Aorta (tissue), 5 donors: ENCODE results near the gene FKBP5. TPM values are rescaled to one million over a fixed set of nuclear protein-coding genes. Genes with fewer than 3 reads are reported as not detected.
A peak's percentile ranks its signal among the peaks of the same experiment; 100 is the strongest.

Experiments used
- ATAC-seq: fragments of 200-7000 bp; cut with Tn5 transposase; one replicate; pipeline ENCODE4 v1.9.1; 2022; ENCODE audit warnings: moderate library complexity; ENCODE audit not compliant: low FRiP score
- DNase-seq, 2 donors: peaks; one replicate each; pipeline ENCODE4 v3.0.0-alpha.2; 2020
- H3K27ac ChIP-seq, 2 donors: one replicate each; pipeline ENCODE4 v1.5.1; 2013; ENCODE audit warnings: low read length in 2 of 2, mild to moderate bottlenecking in 2 of 2, moderate library complexity in 2 of 2, control low read depth in 1 of 2, inconsistent platforms in 1 of 2, low read depth in 1 of 2
- H3K27me3 ChIP-seq, 2 donors: one replicate each; pipeline ENCODE4 v1.6.1; 2013; ENCODE audit warnings: control low read depth in 1 of 2, low read length in 1 of 2, mild to moderate bottlenecking in 1 of 2, moderate library complexity in 1 of 2; ENCODE audit not compliant: insufficient read depth in 2 of 2, control insufficient read depth in 1 of 2
- H3K36me3 ChIP-seq, 2 donors: one replicate each; pipeline ENCODE4 v1.6.1; 2013; ENCODE audit warnings: control low read depth in 1 of 2, low read length in 1 of 2, mild to moderate bottlenecking in 1 of 2; ENCODE audit not compliant: insufficient read depth in 2 of 2, control insufficient read depth in 1 of 2
- H3K4me1 ChIP-seq, 2 donors: one replicate each; pipeline ENCODE4 v1.6.1; 2013; ENCODE audit warnings: low read length in 2 of 2, control low read depth in 1 of 2, mild to moderate bottlenecking in 1 of 2, moderate library complexity in 1 of 2; ENCODE audit not compliant: insufficient read depth in 2 of 2, control insufficient read depth in 1 of 2
- H3K4me3 ChIP-seq, 2 donors: one replicate each; pipeline ENCODE4 v1.5.1; 2013; ENCODE audit warnings: low read length in 2 of 2, control low read depth in 1 of 2, mild to moderate bottlenecking in 1 of 2
- H3K9me3 ChIP-seq: one replicate; pipeline ENCODE4 v1.6.1; 2013; ENCODE audit warnings: mild to moderate bottlenecking, low read length; ENCODE audit not compliant: control insufficient read depth
- WGBS, 2 donors: extraction: QIAGEN DNeasy Blood & Tissue Kit; methylation state at CpG; one replicate each; pipeline ENCODE4 v1.1.7; 2013; 5-methylcytosine and 5-hydroxymethylcytosine counted together
- intact Hi-C, 2 donors: fragments of 100-400 bp; cut with DNase I; formaldehyde crosslinking; loops; one replicate each; pipeline versions ENCODE4 v1.14.2 to v1.15.0; 2022
- polyA plus RNA-seq, 2 donors: library from polyadenylated mRNA; stranded (reverse); fragments of 200-250 nt; gene quantifications; one replicate each; pipeline ENCODE4 v1.2.3, GENCODE V29; 2013
- total RNA-seq, 2 donors: library from RNA; stranded (reverse); fragmentation: NEBNext Ultra II Directional; extraction: Animal tissue kit (Norgen Biotek cat#: 25700); gene quantifications; one replicate each; pipeline ENCODE4 v1.2.1, GENCODE V29; 2021
- donor health status: healthy with polysubstance abuse.
- donor health status: Bipolar disorder and iron deficiency.
- donor health status: DM: no; HTN: no; CAD: no.
- donor health status: DM: no; HTN: no; CAD: no.
- donor health status: DM: yes; HTN: yes; CAD: no.

FKBP5 gene
- total and polyA plus RNA-seq, 4 donors = 25.1 to 102 (median 87.6) TPM

- intact Hi-C loops = no loop called here
- 88 to 93% methylated on average over 13 of the region's 13 CpGs for WGBS, 2 donors
- no peak for DNase-seq
- H3K4me3 ChIP-seq = no peak overlapping the region
- no peaks in the 10 kb centered on the region for H3K27me3 ChIP-seq
- H3K4me1 ChIP-seq = no peaks in the 10 kb centered on the region
- H3K9me3 ChIP-seq = no peaks in the 10 kb centered on the region
- H3K27ac ChIP-seq = no peak overlapping the region
- peaks cover 0 to 2% of the 10 kb centered on the region in 2 donors for H3K36me3 ChIP-seq
- ATAC-seq = no peak
These were observed 81.0 kb downstream of the FKBP5 start for GRCh38 chr6:35607517-35608233.

GRCh38 chr6:35605600-35605999 lies 83.1 kb downstream of the FKBP5 start:
- ATAC-seq (no peak), DNase-seq (no peak)
- H3K27ac ChIP-seq = no peak overlapping the region
- peaks cover 0 to 2% of the 10 kb centered on the region in 2 donors for H3K4me1 ChIP-seq
- no peaks in the 10 kb centered on the region for H3K36me3 ChIP-seq
- no peaks in the 10 kb centered on the region for H3K27me3 ChIP-seq
- H3K9me3 ChIP-seq = no peaks in the 10 kb centered on the region
- intact Hi-C loops = no loop called here
- no peak overlapping the region for H3K4me3 ChIP-seq
- 92 to 94% methylated on average over 6 of the region's 6 CpGs for WGBS, 2 donors

GRCh38 chr6:35603326-35604202 lies 85.2 kb downstream of the FKBP5 start:
- ATAC-seq (no peak), DNase-seq (no peak)
- no peaks in the 10 kb centered on the region for H3K9me3 ChIP-seq
- H3K4me1 ChIP-seq = peaks cover 0 to 3% of the 10 kb centered on the region in 2 donors
- H3K27me3 ChIP-seq = no peaks in the 10 kb centered on the region
- no peaks in the 10 kb centered on the region for H3K36me3 ChIP-seq
- intact Hi-C loops = loop anchor here in 1 of 2 donors (5.0 kb wide), 1 partner anchor 124 kb away; no protein-coding TSS in a partner anchor
- H3K4me3 ChIP-seq = no peak overlapping the region
- peak overlapping the region; percentile 75 to 97 for H3K27ac ChIP-seq
- WGBS, 2 donors = 66 to 67% methylated on average over 9 of the region's 9 CpGs

GRCh38 chr6:35602133-35602946 lies 86.4 kb downstream of the FKBP5 start:
- 50 to 55% methylated on average over 6 of the region's 6 CpGs for WGBS, 2 donors

GRCh38 chr6:35601331-35602132 lies 87.2 kb downstream of the FKBP5 start:
- peaks cover 0 to 2% of the 10 kb centered on the region in 2 donors for H3K36me3 ChIP-seq
- no peaks in the 10 kb centered on the region for H3K9me3 ChIP-seq
- WGBS, 2 donors = 1 to 2% methylated on average over 8 of the region's 8 CpGs
- peak; percentile 90 for ATAC-seq
- no peak overlapping the region for H3K4me3 ChIP-seq
- H3K27me3 ChIP-seq = no peaks in the 10 kb centered on the region
- intact Hi-C loops = loop anchor here in 1 of 2 donors (5.0 kb wide), 1 partner anchor 126 kb away; no protein-coding TSS in a partner anchor
- peak in 1 of 2 donors; percentile 56 for DNase-seq
- peak overlapping the region; percentile 97 to 99 for H3K27ac ChIP-seq
- peaks cover 3 to 5% of the 10 kb centered on the region in 2 donors for H3K4me1 ChIP-seq

More at GRCh38 chr6:35602133-35602946, 86.4 kb downstream of the FKBP5 start:
- ATAC-seq (peak; percentile 78), DNase-seq (no peak)
- intact Hi-C loops = loop anchor here in 1 of 2 donors (5.0 kb wide), 1 partner anchor 125 kb away; no protein-coding TSS in a partner anchor
- no peak overlapping the region for H3K4me3 ChIP-seq
- no peaks in the 10 kb centered on the region for H3K27me3 ChIP-seq
- peaks cover 3% of the 10 kb centered on the region in 2 donors for H3K4me1 ChIP-seq
- H3K36me3 ChIP-seq = no peaks in the 10 kb centered on the region
- H3K27ac ChIP-seq = peak overlapping the region; percentile 97 to 99
- H3K9me3 ChIP-seq = no peaks in the 10 kb centered on the region

GRCh38 chr6:35600659-35601125 lies 88.0 kb downstream of the FKBP5 start:
- ATAC-seq = no peak
- H3K9me3 ChIP-seq = no peaks in the 10 kb centered on the region
- H3K36me3 ChIP-seq = peaks cover 0 to 2% of the 10 kb centered on the region in 2 donors
- intact Hi-C loops = loop anchor here in 1 of 2 donors (5.0 kb wide), 1 partner anchor 127 kb away; no protein-coding TSS in a partner anchor
- peak overlapping the region in 1 of 2 donors; percentile 94 for H3K27ac ChIP-seq
- H3K27me3 ChIP-seq = no peaks in the 10 kb centered on the region
- no peak overlapping the region for H3K4me3 ChIP-seq
- H3K4me1 ChIP-seq = peaks cover 3 to 5% of the 10 kb centered on the region in 2 donors
- 52 to 63% methylated on average over 1 of the region's 1 CpG for WGBS, 2 donors
- DNase-seq = no peak

- WGBS, 2 donors = 76 to 86% methylated on average over 8 of the region's 8 CpGs
- intact Hi-C loops = loop anchor here in 1 of 2 donors (5.0 kb wide), 1 partner anchor 127 kb away; no protein-coding TSS in a partner anchor
- no peaks in the 10 kb centered on the region for H3K27me3 ChIP-seq
- DNase-seq (no peak), ATAC-seq (no peak)
- peaks cover 0 to 2% of the 10 kb centered on the region in 2 donors for H3K36me3 ChIP-seq
- peaks cover 3 to 5% of the 10 kb centered on the region in 2 donors for H3K4me1 ChIP-seq
- no peaks in the 10 kb centered on the region for H3K9me3 ChIP-seq
- H3K4me3 ChIP-seq = no peak overlapping the region
- H3K27ac ChIP-seq = peak overlapping the region; percentile 38 to 94
These were observed 88.7 kb downstream of the FKBP5 start for GRCh38 chr6:35599761-35600658.
